GM13976 (cell line): Measurements from ENCODE around the gene LCMT1.

Source experiments
- DNase-seq: peaks from one replicate; pipeline ENCODE4 v3.0.0; 2012; ENCODE audit warnings: low spot score
- CTCF ChIP-seq: IDR thresholded peaks from 2 replicates; pipeline ENCODE4 v1.5.1; 2012; ENCODE audit warnings: borderline replicate concordance, mild to moderate bottlenecking; ENCODE audit not compliant: insufficient read depth; ENCODE audit errors: extremely low read depth, missing control alignments, control extremely low read depth
- in situ Hi-C: fragments of 300-500 bp; cut with MboI; formaldehyde crosslinking; loops from one replicate; pipeline ENCODE4 v1.12.0; 2022; ENCODE audit warnings: low sequenced_read_pairs, mixed read lengths, inconsistent platforms; ENCODE audit not compliant: unreplicated experiment

The LCMT1 gene

DNA sequence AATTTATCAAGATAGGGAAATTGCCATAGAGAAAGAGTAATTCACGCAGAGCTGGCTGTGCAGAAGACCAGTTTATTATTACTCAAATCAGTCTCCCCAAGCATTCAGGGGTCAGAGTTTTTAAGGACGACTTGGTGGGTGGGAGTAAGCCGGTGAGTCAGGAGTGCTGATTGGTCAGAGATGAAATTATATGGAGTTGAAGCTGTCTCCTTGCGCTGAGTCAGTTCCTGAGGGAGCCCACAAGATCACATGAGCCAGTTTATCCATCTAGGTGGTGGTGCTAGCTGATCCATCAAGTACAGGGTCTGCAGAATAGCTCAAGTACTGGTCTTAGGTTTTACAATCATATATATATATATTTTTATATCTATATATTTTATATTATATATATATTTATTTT, 99.2 kb downstream of the LCMT1 start:
- no peak for DNase-seq
- no peak for TF ChIP-seq CTCF
- in situ Hi-C loops = no loop called here

- no peak for DNase-seq
- in situ Hi-C loops = no loop called here
- TF ChIP-seq CTCF = no peak
Observed at GRCh38 chr16:25212636-25213035, 101.1 kb downstream of the LCMT1 start.

DNA sequence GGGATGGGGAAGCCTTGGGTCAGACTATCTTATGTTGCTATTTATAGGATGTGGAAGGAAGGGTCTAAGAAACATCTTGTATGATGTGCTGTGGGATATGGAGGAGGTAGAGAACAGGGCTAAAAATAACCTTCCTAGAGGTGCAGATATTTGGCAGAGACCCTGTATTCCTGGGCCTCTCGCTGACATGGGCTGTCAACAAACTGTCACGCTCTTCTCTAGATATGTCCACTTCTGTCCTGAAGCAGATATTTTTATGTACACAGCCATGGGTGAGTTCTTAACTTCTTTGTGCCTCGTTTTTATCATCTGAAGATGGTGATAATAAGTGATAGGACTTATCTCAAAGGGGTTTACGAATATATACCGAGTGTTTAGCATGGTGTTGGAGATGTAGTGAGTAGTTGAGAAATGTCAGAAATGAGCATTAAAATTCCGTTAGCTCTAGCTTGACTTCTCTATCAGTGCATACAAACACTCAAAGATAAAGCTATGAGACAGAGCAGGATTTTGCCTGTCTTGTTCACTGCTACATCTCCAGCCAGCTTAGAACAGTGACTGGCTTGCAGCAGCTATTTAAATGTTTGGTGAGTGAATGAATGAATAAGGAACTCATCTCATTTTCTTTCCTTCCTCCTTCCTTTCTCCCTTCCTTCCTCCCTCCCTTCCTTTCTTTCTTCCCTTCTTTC, 102.3 kb downstream of the LCMT1 start:
- TF ChIP-seq CTCF = no peak
- in situ Hi-C loops = no loop called here
- no peak for DNase-seq

DNA sequence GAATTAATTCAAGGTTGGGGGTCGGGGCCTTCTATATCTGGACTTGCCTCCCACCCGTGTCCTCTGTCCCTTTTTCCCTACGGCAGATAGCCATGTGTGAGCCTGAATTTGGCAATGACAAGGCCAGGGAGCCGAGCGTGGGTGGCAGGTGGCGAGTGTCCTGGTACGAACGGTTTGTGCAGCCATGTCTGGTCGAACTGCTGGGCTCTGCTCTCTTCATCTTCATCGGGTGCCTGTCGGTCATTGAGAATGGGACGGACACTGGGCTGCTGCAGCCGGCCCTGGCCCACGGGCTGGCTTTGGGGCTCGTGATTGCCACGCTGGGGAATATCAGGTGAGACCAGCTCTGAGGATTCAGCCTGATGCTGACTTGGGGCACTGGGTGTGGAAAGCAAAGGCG, 105.6 kb downstream of the LCMT1 start:
- no peak for TF ChIP-seq CTCF
- DNase-seq = no peak
- in situ Hi-C loops = no loop called here

GRCh38 chr16:25217921-25218320, 106.4 kb downstream of the LCMT1 start:
- no peak for TF ChIP-seq CTCF
- in situ Hi-C loops = no loop called here
- DNase-seq = no peak

DNA sequence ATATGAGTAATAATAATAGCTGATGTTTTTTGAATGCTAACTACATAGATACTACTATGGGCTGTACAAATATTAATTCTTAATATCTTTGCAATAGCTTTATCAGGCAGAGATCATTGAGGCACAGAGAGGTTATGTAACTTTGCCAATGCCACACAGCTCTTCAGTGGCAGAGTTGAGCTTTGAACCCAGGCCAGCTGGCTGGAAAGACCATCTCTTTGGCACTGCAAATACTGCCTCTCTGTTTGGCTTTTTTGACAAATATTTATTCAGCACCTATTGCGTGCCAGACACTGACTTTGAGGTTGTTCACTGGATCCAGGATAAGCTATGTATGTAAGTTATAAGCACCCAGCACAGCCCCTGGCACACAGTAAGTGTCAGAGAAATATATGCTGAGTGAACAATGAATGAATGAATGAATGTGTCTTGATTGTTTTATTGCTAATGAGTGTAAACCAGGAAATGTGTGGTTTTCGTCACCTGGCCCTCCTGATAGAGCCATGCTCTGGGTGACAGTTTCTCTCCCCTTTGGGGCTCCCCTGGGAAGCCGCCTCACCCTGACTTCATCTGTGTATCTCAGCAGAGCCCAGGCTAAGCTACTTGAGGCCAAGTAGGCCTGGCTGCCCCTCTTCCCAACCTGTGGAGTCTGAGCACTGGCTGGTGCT, 107.7 kb downstream of the LCMT1 start:
- no peak for DNase-seq
- no peak for TF ChIP-seq CTCF
- in situ Hi-C loops = no loop called here
